Thoracic aorta (tissue), 2 donors: ENCODE measurements around the gene UBE4A. TPM values are rescaled to one million over a fixed set of nuclear protein-coding genes. Genes with fewer than 3 reads are reported as not detected.

Experiments
- ATAC-seq: fragments of 150-250 bp; one replicate; pipeline ENCODE4 v1.8.0; 2017; ENCODE audit warnings: low read depth; ENCODE audit not compliant: insufficient number of reproducible peaks, low FRiP score
- DNase-seq: peaks from one replicate; pipeline ENCODE4 v3.0.0-alpha.2; 2020; ENCODE audit warnings: low spot score
- H3K27ac ChIP-seq, 2 donors: fragments of 200-600 bp; sonication (generic); 1 replicate in 1 of 2; 2 replicates in 1 of 2; pipeline ENCODE4 v1.5.1; 2016; ENCODE audit warnings: mild to moderate bottlenecking in 2 of 2, moderate library complexity in 2 of 2
- H3K27me3 ChIP-seq: fragments of 200-600 bp; sonication (generic); replicated peaks from 2 replicates; pipeline ENCODE4 v1.6.0; 2016; ENCODE audit warnings: mild to moderate bottlenecking; ENCODE audit not compliant: insufficient read depth
- H3K36me3 ChIP-seq: fragments of 200-600 bp; sonication (generic); one replicate; pipeline ENCODE4 v1.5.1; 2016
- H3K4me1 ChIP-seq, 2 donors: fragments of 200-600 bp; sonication (generic); 1 replicate in 1 of 2; 2 replicates in 1 of 2; pipeline versions ENCODE4 v1.5.1 to v1.6.0; 2016; ENCODE audit warnings: low read depth in 2 of 2, mild to moderate bottlenecking in 1 of 2; ENCODE audit not compliant: control insufficient read depth in 1 of 2
- H3K4me3 ChIP-seq: fragments of 200-600 bp; sonication (generic); 2 replicates; pipeline ENCODE4 v1.5.1; 2016; ENCODE audit warnings: mild to moderate bottlenecking
- H3K9me3 ChIP-seq: fragments of 200-600 bp; sonication (generic); 2 replicates; pipeline ENCODE4 v1.5.1; 2016
- total RNA-seq, 2 donors: library from RNA; depleted of rRNA; stranded (reverse); fragments of >200 nt; gene quantifications; one replicate each; pipeline versions ENCODE4 v1.1.0 to v1.2.3, GENCODE V29; 2016
- TF ChIP-seq, protein P1 (sequence below): fragments of 200-600 bp; sonication (generic); IDR thresholded peaks from one replicate; pipeline ENCODE4 v1.5.1; 2019; ENCODE audit warnings: antibody characterized with exemption

UBE4A gene
- total RNA-seq, 2 donors from 2014 or later = 37.1 to 49.0 TPM

GRCh38 chr11:118379497-118379896 is 20.1 kb downstream of the UBE4A start:
- TF ChIP-seq, protein P1, sequence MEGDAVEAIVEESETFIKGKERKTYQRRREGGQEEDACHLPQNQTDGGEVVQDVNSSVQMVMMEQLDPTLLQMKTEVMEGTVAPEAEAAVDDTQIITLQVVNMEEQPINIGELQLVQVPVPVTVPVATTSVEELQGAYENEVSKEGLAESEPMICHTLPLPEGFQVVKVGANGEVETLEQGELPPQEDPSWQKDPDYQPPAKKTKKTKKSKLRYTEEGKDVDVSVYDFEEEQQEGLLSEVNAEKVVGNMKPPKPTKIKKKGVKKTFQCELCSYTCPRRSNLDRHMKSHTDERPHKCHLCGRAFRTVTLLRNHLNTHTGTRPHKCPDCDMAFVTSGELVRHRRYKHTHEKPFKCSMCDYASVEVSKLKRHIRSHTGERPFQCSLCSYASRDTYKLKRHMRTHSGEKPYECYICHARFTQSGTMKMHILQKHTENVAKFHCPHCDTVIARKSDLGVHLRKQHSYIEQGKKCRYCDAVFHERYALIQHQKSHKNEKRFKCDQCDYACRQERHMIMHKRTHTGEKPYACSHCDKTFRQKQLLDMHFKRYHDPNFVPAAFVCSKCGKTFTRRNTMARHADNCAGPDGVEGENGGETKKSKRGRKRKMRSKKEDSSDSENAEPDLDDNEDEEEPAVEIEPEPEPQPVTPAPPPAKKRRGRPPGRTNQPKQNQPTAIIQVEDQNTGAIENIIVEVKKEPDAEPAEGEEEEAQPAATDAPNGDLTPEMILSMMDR = no peak
- ATAC-seq = no peak

DNA sequence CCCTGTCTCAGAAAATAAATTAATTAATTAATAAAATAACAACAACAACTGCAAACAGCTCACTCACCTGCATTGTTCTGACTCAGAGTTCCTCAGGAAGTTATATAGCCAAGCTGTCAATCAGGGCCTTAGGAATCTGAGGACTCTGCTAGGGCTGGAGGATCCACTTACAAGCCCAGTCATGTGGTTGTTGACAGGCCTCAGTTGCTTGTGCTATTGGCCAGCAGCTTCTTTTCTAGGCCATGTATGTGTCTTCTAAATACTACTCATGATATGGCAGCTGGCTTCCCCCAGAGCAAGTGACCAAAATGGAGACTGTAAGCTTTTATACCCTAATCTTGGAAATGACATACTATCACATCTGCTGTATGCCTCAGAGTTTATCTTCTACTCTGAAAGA is 21.2 kb downstream of the UBE4A start:
- TF ChIP-seq, protein P1 = no peak
- DNase-seq (no peak), ATAC-seq (no peak)
- Histone ChIP-seq H3K27ac (no peak overlapping the region), H3K27me3 (no peaks in the 10 kb centered on the region), H3K4me3 (no peak overlapping the region), H3K36me3 (peaks cover 82% of the 10 kb centered on the region), H3K9me3 (no peaks in the 10 kb centered on the region), H3K4me1 (no peaks in the 10 kb centered on the region)

More at GRCh38 chr11:118379497-118379896, 20.1 kb downstream of the UBE4A start:
- DNase-seq = no peak
- Histone ChIP-seq H3K36me3 (peaks cover 84% of the 10 kb centered on the region), H3K9me3 (no peaks in the 10 kb centered on the region), H3K4me3 (no peak overlapping the region), H3K27ac (no peak overlapping the region), H3K4me1 (no peaks in the 10 kb centered on the region), H3K27me3 (no peaks in the 10 kb centered on the region)

DNA sequence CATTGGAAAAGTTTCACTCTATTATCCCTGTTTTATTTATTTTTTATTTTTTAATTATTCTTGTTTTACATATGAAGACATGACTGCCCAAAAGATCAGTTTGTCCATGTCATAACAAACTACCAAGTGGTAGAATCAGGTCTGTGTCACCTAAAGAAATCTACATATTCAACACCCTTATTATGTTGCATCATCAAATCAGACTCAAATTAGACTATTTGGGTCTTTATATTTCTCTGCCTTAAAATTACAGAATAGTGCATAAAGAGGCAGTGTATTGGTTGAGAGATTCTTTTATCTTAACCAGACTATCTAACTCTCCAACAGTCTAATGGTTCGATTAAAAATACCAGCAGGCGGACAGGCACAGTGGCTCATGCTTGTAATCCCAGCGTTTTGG is 23.6 kb downstream of the UBE4A start:
- no peak for ATAC-seq
- H3K36me3 ChIP-seq = peaks cover 88% of the 10 kb centered on the region
- no peaks in the 10 kb centered on the region for H3K9me3 ChIP-seq
- TF ChIP-seq, protein P1 = no peak
- H3K4me3 ChIP-seq = no peak overlapping the region
- DNase-seq = no peak
- no peak overlapping the region for H3K27ac ChIP-seq
- H3K4me1 ChIP-seq = no peaks in the 10 kb centered on the region
- H3K27me3 ChIP-seq = no peaks in the 10 kb centered on the region

GRCh38 chr11:118383657-118384056 is 24.3 kb downstream of the UBE4A start:
- TF ChIP-seq, protein P1 = no peak
- ATAC-seq = no peak
- Histone ChIP-seq H3K4me1 (no peaks in the 10 kb centered on the region), H3K27ac (no peak overlapping the region), H3K9me3 (no peaks in the 10 kb centered on the region), H3K4me3 (no peak overlapping the region), H3K27me3 (no peaks in the 10 kb centered on the region), H3K36me3 (peaks cover 86% of the 10 kb centered on the region)
- DNase-seq = no peak

DNA sequence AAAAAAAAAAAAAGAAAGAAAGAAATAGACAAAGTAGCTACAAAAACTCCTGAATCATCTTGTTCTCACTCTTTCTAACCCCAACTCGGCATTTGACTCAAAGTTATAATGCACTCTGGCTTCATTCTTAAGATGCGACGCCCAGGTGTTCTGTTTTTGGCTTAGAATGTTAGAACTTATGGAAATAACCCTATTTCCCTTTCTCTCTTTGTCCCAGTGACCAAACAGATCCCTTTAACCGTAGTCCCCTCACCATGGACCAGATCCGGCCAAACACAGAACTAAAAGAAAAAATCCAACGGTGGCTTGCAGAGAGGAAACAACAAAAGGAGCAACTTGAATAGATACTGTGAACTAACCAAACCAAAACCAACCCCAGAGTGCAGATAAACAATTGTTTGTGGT is 36.7 kb downstream of the UBE4A start:
- H3K27ac ChIP-seq = no peak overlapping the region

More for the DNA sequence above, 36.7 kb downstream of the UBE4A start:
- Histone ChIP-seq H3K9me3 (no peaks in the 10 kb centered on the region), H3K4me1 (peaks cover 3 to 4% of the 10 kb centered on the region in 2 donors), H3K27me3 (no peaks in the 10 kb centered on the region), H3K4me3 (no peak overlapping the region), H3K36me3 (peaks cover 40% of the 10 kb centered on the region)
- DNase-seq (no peak), ATAC-seq (no peak)
- TF ChIP-seq, protein P1 = no peak
